CD14-positive monocyte (primary cell): ENCODE data around the gene RPS27L. TPM values are rescaled to one million over a fixed set of nuclear protein-coding genes. Genes with fewer than 3 reads are reported as not detected.
A peak's percentile ranks its signal among the peaks of the same experiment; 100 is the strongest.

Source experiments
- DNase-seq, 3 donors: peaks; one replicate each; pipeline ENCODE4 v3.0.0-alpha.2; 2011 to 2022
- H2AFZ ChIP-seq: 2 replicates; pipeline ENCODE4 v1.6.0; 2012; ENCODE audit warnings: mild to moderate bottlenecking, low read depth, low read length, inconsistent platforms; ENCODE audit not compliant: insufficient read depth, poor library complexity, severe bottlenecking
- H3K27ac ChIP-seq, 2 donors: 1 replicate in 1 of 2; 2 replicates in 1 of 2; pipeline ENCODE4 v1.5.1; 2012 to 2013; ENCODE audit warnings: low read length in 2 of 2, control low read depth in 1 of 2, inconsistent platforms in 1 of 2, low read depth in 1 of 2, mild to moderate bottlenecking in 1 of 2
- H3K27me3 ChIP-seq, 2 donors: one replicate each; pipeline versions ENCODE4 v1.6.0 to v1.6.1; 2011 to 2013; ENCODE audit warnings: low read length in 2 of 2; ENCODE audit not compliant: control insufficient read depth in 2 of 2, insufficient read depth in 2 of 2
- H3K36me3 ChIP-seq, 2 donors: replicated peaks in 1 of 2; 1 replicate in 1 of 2; 2 replicates in 1 of 2; pipeline versions ENCODE4 v1.5.1 to v1.6.1; 2012 to 2013; ENCODE audit warnings: low read length in 2 of 2, control low read depth in 1 of 2, inconsistent platforms in 1 of 2, mild to moderate bottlenecking in 1 of 2; ENCODE audit not compliant: insufficient read depth in 2 of 2, control insufficient read depth in 1 of 2
- H3K4me1 ChIP-seq, 2 donors: 1 replicate in 1 of 2; 2 replicates in 1 of 2; pipeline versions ENCODE4 v1.5.1 to v1.6.1; 2012 to 2013; ENCODE audit warnings: low read length in 2 of 2, control low read depth in 1 of 2, inconsistent platforms in 1 of 2, mild to moderate bottlenecking in 1 of 2, moderate library complexity in 1 of 2; ENCODE audit not compliant: insufficient read depth in 2 of 2, control insufficient read depth in 1 of 2
- H3K4me2 ChIP-seq: replicated peaks from 2 replicates; pipeline ENCODE3; 2012; ENCODE audit warnings: low read length, moderate library complexity, mild to moderate bottlenecking; ENCODE audit not compliant: poor library complexity, severe bottlenecking; ENCODE audit errors: extremely low read depth
- H3K4me3 ChIP-seq, 3 experiments: fragments of 200-600 bp in 1 of 3; sonication (generic) in 1 of 3; replicated peaks in 1 of 3; 1 replicate in 2 of 3; 2 replicates in 1 of 3; pipeline ENCODE4 v1.5.1; 2011 to 2013; ENCODE audit warnings: low read length in 3 of 3, mild to moderate bottlenecking in 3 of 3, control low read depth in 2 of 3, low read depth in 2 of 3, inconsistent platforms in 1 of 3, moderate library complexity in 1 of 3
- H3K79me2 ChIP-seq: 2 replicates; pipeline ENCODE4 v1.6.0; 2012; ENCODE audit warnings: mild to moderate bottlenecking, control low read depth, inconsistent platforms, low read length, moderate library complexity; ENCODE audit not compliant: insufficient read depth
- H3K9ac ChIP-seq: 2 replicates; pipeline ENCODE4 v1.6.0; 2017; ENCODE audit warnings: low read length, mild to moderate bottlenecking; ENCODE audit not compliant: insufficient read depth, poor library complexity, severe bottlenecking
- H3K9me3 ChIP-seq, 2 donors: replicated peaks in 1 of 2; 1 replicate in 1 of 2; 2 replicates in 1 of 2; pipeline versions ENCODE4 v1.5.1 to v1.6.1; 2012 to 2013; ENCODE audit warnings: low read length in 2 of 2, control low read depth in 1 of 2; ENCODE audit not compliant: control insufficient read depth in 1 of 2, insufficient read depth in 1 of 2
- H4K20me1 ChIP-seq: 2 replicates; pipeline ENCODE4 v1.6.0; 2012; ENCODE audit warnings: mild to moderate bottlenecking, low read length, control low read depth, moderate library complexity; ENCODE audit not compliant: insufficient read depth
- H3K27ac Mint-ChIP-seq, 7 donors: one replicate each; pipeline ENCODE4 v1.8.0; 2020; ENCODE audit warnings: mild to moderate bottlenecking in 7 of 7, mixed read lengths in 7 of 7, moderate library complexity in 6 of 7, inconsistent platforms in 2 of 7
- H3K27me3 Mint-ChIP-seq, 3 donors: one replicate each; pipeline ENCODE4 v1.8.0; 2021 to 2022; ENCODE audit warnings: low read depth in 3 of 3, mild to moderate bottlenecking in 3 of 3, mixed read lengths in 3 of 3, moderate library complexity in 3 of 3, inconsistent platforms in 1 of 3
- H3K36me3 Mint-ChIP-seq, 2 donors: one replicate each; pipeline ENCODE4 v1.8.0; 2020; ENCODE audit warnings: mixed read lengths in 2 of 2, inconsistent platforms in 1 of 2, mild to moderate bottlenecking in 1 of 2
- H3K4me1 Mint-ChIP-seq: one replicate; pipeline ENCODE4 v1.8.0; 2020; ENCODE audit warnings: mild to moderate bottlenecking, mixed read lengths
- H3K4me3 Mint-ChIP-seq, 2 donors: one replicate each; pipeline ENCODE4 v1.8.0; 2020; ENCODE audit warnings: mild to moderate bottlenecking in 2 of 2, mixed read lengths in 2 of 2, moderate library complexity in 1 of 2
- H3K9me3 Mint-ChIP-seq, 7 donors: one replicate each; pipeline ENCODE4 v1.8.0; 2020 to 2022; ENCODE audit warnings: mixed read lengths in 7 of 7, mild to moderate bottlenecking in 6 of 7, moderate library complexity in 6 of 7, inconsistent platforms in 2 of 7
- WGBS: methylation state at CpG from one replicate; pipeline ENCODE4 v1.1.5; 2013; ENCODE audit warnings: missing lambda C conversion rate; ENCODE audit not compliant: insufficient coverage; 5-methylcytosine and 5-hydroxymethylcytosine counted together
- intact Hi-C, 2 donors: fragments of 100-400 bp; cut with micrococcal nuclease; formaldehyde crosslinking; loops; one replicate each; pipeline versions ENCODE4 v1.15.0 to v1.15.1; 2023
- polyA plus RNA-seq, 3 donors: library from polyadenylated mRNA; depleted of rRNA in 1 of 3; unstranded in 2 of 3; stranded (reverse) in 1 of 3; fragments of 300-500 nt in 2 of 3; fragments of >200 nt in 1 of 3; fragmentation: Illumina TruSeq in 2 of 3; gene quantifications; 1 replicate in 2 of 3; 2 replicates in 1 of 3; pipeline ENCODE4 v1.2.3, GENCODE V29; 2012 to 2021
- TF ChIP-seq, protein P1 (sequence below): fragments of 200-600 bp; IDR thresholded peaks from one replicate; pipeline ENCODE4 v1.8.0; 2022; ENCODE audit warnings: antibody characterized with exemption, mild to moderate bottlenecking

The RPS27L gene
- polyA plus RNA-seq, 3 donors, result 16.1 to 196 (median 178) TPM

DNA sequence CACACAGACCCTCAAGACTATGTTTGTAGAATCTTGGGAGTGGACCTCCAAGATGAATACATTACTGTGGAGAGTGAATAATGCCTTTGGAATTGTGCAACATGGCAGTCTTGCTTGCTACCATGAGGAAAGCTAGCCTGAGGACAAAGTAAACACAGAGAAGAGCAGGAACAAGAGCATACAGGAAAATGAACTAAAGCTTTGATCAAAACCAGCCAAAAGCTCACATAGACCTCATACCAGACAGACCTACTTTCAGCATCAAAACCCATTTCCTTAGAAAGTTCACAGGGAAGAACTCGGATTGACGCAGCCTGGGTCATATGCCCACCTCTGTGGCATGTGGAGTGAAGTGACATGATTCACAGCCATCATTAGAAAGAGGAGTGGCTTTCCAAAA is 28.8 kb upstream of the RPS27L start:
- intact Hi-C loops, result loop anchor here in 1 of 2 donors (5.0 to 10.0 kb wide), 2 partner anchors 49 to 141 kb away; partner anchors contain the start of gene TPM1
- WGBS, result no CpG with 5 or more reads among the region's 2 CpGs

DNA sequence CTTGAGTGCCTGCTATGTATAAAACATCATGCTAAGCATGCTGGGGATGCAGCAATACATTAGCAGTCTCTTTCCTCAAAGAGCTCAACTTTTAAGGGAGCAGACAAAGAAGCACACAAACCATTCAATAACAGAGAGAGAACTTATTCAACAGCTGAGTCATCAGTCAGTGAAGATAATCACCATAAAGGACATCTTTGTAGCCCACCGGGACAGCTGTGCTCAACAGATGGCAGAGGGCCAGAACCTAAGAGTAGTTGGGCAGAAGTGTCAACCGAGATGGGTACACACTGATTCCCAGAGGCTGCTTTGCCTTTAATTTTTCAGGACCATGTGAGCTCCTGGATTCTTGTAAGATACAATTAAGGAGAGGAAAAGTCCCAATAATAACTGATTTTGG is 27.9 kb upstream of the RPS27L start:
- Mint-ChIP-seq H3K4me3 (no peak overlapping the region), H3K4me1 (peaks cover 12% of the 10 kb centered on the region), H3K9me3 (peaks cover 0 to 2% (median 0%) of the 10 kb centered on the region in 7 donors), H3K27ac (no peak overlapping the region), H3K36me3 (no peaks in the 10 kb centered on the region), H3K27me3 (peaks cover 0 to 3% (median 2%) of the 10 kb centered on the region in 3 donors)
- no peaks in the 10 kb centered on the region for H3K9me3 ChIP-seq
- H3K4me2 ChIP-seq, result no peak overlapping the region
- H2AFZ ChIP-seq, result no peak overlapping the region
- 79% methylated on average over 2 of the region's 2 CpGs for WGBS
- peaks cover 6 to 9% of the 10 kb centered on the region in 2 donors for H3K4me1 ChIP-seq
- TF ChIP-seq, protein P1, sequence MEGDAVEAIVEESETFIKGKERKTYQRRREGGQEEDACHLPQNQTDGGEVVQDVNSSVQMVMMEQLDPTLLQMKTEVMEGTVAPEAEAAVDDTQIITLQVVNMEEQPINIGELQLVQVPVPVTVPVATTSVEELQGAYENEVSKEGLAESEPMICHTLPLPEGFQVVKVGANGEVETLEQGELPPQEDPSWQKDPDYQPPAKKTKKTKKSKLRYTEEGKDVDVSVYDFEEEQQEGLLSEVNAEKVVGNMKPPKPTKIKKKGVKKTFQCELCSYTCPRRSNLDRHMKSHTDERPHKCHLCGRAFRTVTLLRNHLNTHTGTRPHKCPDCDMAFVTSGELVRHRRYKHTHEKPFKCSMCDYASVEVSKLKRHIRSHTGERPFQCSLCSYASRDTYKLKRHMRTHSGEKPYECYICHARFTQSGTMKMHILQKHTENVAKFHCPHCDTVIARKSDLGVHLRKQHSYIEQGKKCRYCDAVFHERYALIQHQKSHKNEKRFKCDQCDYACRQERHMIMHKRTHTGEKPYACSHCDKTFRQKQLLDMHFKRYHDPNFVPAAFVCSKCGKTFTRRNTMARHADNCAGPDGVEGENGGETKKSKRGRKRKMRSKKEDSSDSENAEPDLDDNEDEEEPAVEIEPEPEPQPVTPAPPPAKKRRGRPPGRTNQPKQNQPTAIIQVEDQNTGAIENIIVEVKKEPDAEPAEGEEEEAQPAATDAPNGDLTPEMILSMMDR, result no peak
- no peak overlapping the region for H3K27ac ChIP-seq
- intact Hi-C loops, result loop anchor here in 1 of 2 donors (5.0 to 10.0 kb wide), 2 partner anchors 48 to 140 kb away; partner anchors contain the start of gene TPM1
- no peak overlapping the region for H3K9ac ChIP-seq
- H3K79me2 ChIP-seq, result peaks cover 9% of the 10 kb centered on the region
- no peaks in the 10 kb centered on the region for H3K36me3 ChIP-seq
- no peak overlapping the region for H3K4me3 ChIP-seq
- no peak for DNase-seq
- no peaks in the 10 kb centered on the region for H3K27me3 ChIP-seq
- peaks cover under 1% of the 10 kb centered on the region for H4K20me1 ChIP-seq

More for the DNA sequence above, 28.8 kb upstream of the RPS27L start:
- Mint-ChIP-seq H3K9me3 (peaks cover 0 to 2% (median 0%) of the 10 kb centered on the region in 7 donors), H3K36me3 (no peaks in the 10 kb centered on the region), H3K27ac (peak overlapping the region in 1 of 7 donors; percentile 16), H3K4me3 (no peak overlapping the region), H3K4me1 (peaks cover 20% of the 10 kb centered on the region), H3K27me3 (peaks cover 0 to 3% (median 2%) of the 10 kb centered on the region in 3 donors)
- H3K9me3 ChIP-seq, result no peaks in the 10 kb centered on the region
- TF ChIP-seq, protein P1, result no peak
- H3K4me1 ChIP-seq, result peaks cover 13 to 18% of the 10 kb centered on the region in 2 donors
- no peak for DNase-seq
- no peaks in the 10 kb centered on the region for H3K36me3 ChIP-seq
- no peak overlapping the region for H2AFZ ChIP-seq
- H3K27ac ChIP-seq, result no peak overlapping the region
- peaks cover 9% of the 10 kb centered on the region for H4K20me1 ChIP-seq
- no peak overlapping the region for H3K4me2 ChIP-seq
- no peak overlapping the region for H3K9ac ChIP-seq
- H3K27me3 ChIP-seq, result no peaks in the 10 kb centered on the region
- no peak overlapping the region for H3K4me3 ChIP-seq
- H3K79me2 ChIP-seq, result peaks cover 18% of the 10 kb centered on the region
